ENCODE measurements around the gene MAN2A2. TPM values are rescaled to one million over a fixed set of nuclear protein-coding genes. Genes with fewer than 3 reads are reported as not detected.

Gene MAN2A2
- total RNA-seq, 1 donor from 2014 or later, result 18.5 TPM

GRCh38 chr15:90909976-90910375 is 6.9 kb downstream of the MAN2A2 start:
- H3K27me3 ChIP-seq (ENCODE audit: insufficient read depth, low read length), result no peaks in the 10 kb centered on the region

GRCh38 chr15:90910441-90911301 is 7.6 kb downstream of the MAN2A2 start:
- no peaks in the 10 kb centered on the region for H3K9me3 Mint-ChIP-seq (ENCODE audit: unreplicated experiment)
- FAIRE-seq, result no peak
- H3K27ac ChIP-seq (ENCODE audit: low read depth, low read length), result no peak overlapping the region
- H3K9ac ChIP-seq (ENCODE audit: low read length), result no peak overlapping the region
- H3K27me3 Mint-ChIP-seq (ENCODE audit: low read depth, unreplicated experiment), result peaks cover 3% of the 10 kb centered on the region
- TF ChIP-seq, protein P1, sequence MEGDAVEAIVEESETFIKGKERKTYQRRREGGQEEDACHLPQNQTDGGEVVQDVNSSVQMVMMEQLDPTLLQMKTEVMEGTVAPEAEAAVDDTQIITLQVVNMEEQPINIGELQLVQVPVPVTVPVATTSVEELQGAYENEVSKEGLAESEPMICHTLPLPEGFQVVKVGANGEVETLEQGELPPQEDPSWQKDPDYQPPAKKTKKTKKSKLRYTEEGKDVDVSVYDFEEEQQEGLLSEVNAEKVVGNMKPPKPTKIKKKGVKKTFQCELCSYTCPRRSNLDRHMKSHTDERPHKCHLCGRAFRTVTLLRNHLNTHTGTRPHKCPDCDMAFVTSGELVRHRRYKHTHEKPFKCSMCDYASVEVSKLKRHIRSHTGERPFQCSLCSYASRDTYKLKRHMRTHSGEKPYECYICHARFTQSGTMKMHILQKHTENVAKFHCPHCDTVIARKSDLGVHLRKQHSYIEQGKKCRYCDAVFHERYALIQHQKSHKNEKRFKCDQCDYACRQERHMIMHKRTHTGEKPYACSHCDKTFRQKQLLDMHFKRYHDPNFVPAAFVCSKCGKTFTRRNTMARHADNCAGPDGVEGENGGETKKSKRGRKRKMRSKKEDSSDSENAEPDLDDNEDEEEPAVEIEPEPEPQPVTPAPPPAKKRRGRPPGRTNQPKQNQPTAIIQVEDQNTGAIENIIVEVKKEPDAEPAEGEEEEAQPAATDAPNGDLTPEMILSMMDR (IDR thresholded peaks at IDR 0.05; ENCODE audit: insufficient read depth, low read depth, low read length), result no peak
- TF ChIP-seq EZH2 (IDR thresholded peaks at IDR 0.05; ENCODE audit: insufficient read depth, low read length), result no peak
- H3K27me3 ChIP-seq (ENCODE audit: insufficient read depth, low read length), result no peaks in the 10 kb centered on the region
- peaks cover 7% of the 10 kb centered on the region for H3K4me1 Mint-ChIP-seq (ENCODE audit: low read depth, unreplicated experiment)
- H3K4me1 ChIP-seq (ENCODE audit: insufficient read depth, low read length), result peaks cover 2% of the 10 kb centered on the region
- no peak overlapping the region for H3K4me2 ChIP-seq (ENCODE audit: low read length)
- no peaks in the 10 kb centered on the region for H3K36me3 ChIP-seq (ENCODE audit: insufficient read depth, low read length)
- no peak overlapping the region for H3K27ac Mint-ChIP-seq (ENCODE audit: unreplicated experiment)
- H3K4me3 ChIP-seq (ENCODE audit: insufficient read depth, low read depth, low read length), result no peak overlapping the region
- H2AFZ ChIP-seq (ENCODE audit: low read depth, low read length), result no peak overlapping the region
- no peaks in the 10 kb centered on the region for H3K9me3 ChIP-seq (ENCODE audit: insufficient read depth, low read depth, low read length)
- no peak overlapping the region for H3K4me3 Mint-ChIP-seq (ENCODE audit: unreplicated experiment)
- no peaks in the 10 kb centered on the region for H4K20me1 ChIP-seq (ENCODE audit: insufficient read depth, low read length)
- no peak for DNase-seq (ENCODE audit: low read depth)
- peaks cover 15% of the 10 kb centered on the region for H3K36me3 Mint-ChIP-seq (ENCODE audit: low read depth, unreplicated experiment)
- H3K79me2 ChIP-seq (ENCODE audit: insufficient read depth, low read length), result no peaks in the 10 kb centered on the region

More at GRCh38 chr15:90909976-90910375, 6.9 kb downstream of the MAN2A2 start:
- H3K36me3 ChIP-seq (ENCODE audit: insufficient read depth, low read length), result no peaks in the 10 kb centered on the region
- TF ChIP-seq EZH2 (IDR thresholded peaks at IDR 0.05; ENCODE audit: insufficient read depth, low read length), result no peak
- TF ChIP-seq, protein P1 (IDR thresholded peaks at IDR 0.05; ENCODE audit: insufficient read depth, low read depth, low read length), result no peak
- DNase-seq (ENCODE audit: low read depth) (no peak), FAIRE-seq (no peak)
- no peaks in the 10 kb centered on the region for H3K79me2 ChIP-seq (ENCODE audit: insufficient read depth, low read length)
- no peak overlapping the region for H3K4me3 ChIP-seq (ENCODE audit: insufficient read depth, low read depth, low read length)
- no peak overlapping the region for H3K9ac ChIP-seq (ENCODE audit: low read length)
- H3K4me2 ChIP-seq (ENCODE audit: low read length), result no peak overlapping the region
- H4K20me1 ChIP-seq (ENCODE audit: insufficient read depth, low read length), result no peaks in the 10 kb centered on the region
- H3K27ac ChIP-seq (ENCODE audit: low read depth, low read length), result no peak overlapping the region
- H3K9me3 ChIP-seq (ENCODE audit: insufficient read depth, low read depth, low read length), result no peaks in the 10 kb centered on the region
- Mint-ChIP-seq H3K36me3 (ENCODE audit: low read depth, unreplicated experiment) (peaks cover 22% of the 10 kb centered on the region), H3K27ac (ENCODE audit: unreplicated experiment) (no peak overlapping the region), H3K4me1 (ENCODE audit: low read depth, unreplicated experiment) (peaks cover under 1% of the 10 kb centered on the region), H3K9me3 (ENCODE audit: unreplicated experiment) (no peaks in the 10 kb centered on the region), H3K4me3 (ENCODE audit: unreplicated experiment) (no peak overlapping the region), H3K27me3 (ENCODE audit: low read depth, unreplicated experiment) (peaks cover 8% of the 10 kb centered on the region)
- H3K4me1 ChIP-seq (ENCODE audit: insufficient read depth, low read length), result no peaks in the 10 kb centered on the region
- H2AFZ ChIP-seq (ENCODE audit: low read depth, low read length), result no peak overlapping the region

DNA sequence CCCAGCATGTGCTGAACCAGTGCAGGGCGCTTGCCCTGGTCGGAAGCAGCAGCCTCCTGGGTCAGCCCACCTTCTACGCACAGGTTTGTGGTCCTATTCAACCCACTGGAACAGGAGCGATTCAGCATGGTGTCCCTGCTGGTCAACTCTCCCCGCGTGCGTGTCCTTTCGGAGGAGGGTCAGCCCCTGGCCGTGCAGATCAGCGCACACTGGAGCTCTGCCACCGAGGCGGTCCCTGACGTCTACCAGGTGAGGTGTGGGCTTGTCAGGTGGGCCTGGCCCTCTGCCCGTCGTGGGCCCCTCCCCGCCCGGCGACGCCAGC is 8.2 kb downstream of the MAN2A2 start:
- Mint-ChIP-seq H3K36me3 (ENCODE audit: low read depth, unreplicated experiment) (peaks cover 12% of the 10 kb centered on the region), H3K27me3 (ENCODE audit: low read depth, unreplicated experiment) (no peaks in the 10 kb centered on the region), H3K4me1 (ENCODE audit: low read depth, unreplicated experiment) (peaks cover 12% of the 10 kb centered on the region), H3K27ac (ENCODE audit: unreplicated experiment) (no peak overlapping the region), H3K9me3 (ENCODE audit: unreplicated experiment) (no peaks in the 10 kb centered on the region), H3K4me3 (ENCODE audit: unreplicated experiment) (no peak overlapping the region)
- Histone ChIP-seq H3K4me3 (ENCODE audit: insufficient read depth, low read depth, low read length) (no peak overlapping the region), H3K9me3 (ENCODE audit: insufficient read depth, low read depth, low read length) (no peaks in the 10 kb centered on the region), H3K4me1 (ENCODE audit: insufficient read depth, low read length) (peaks cover 7% of the 10 kb centered on the region), H3K9ac (ENCODE audit: low read length) (no peak overlapping the region), H2AFZ (ENCODE audit: low read depth, low read length) (no peak overlapping the region), H3K4me2 (ENCODE audit: low read length) (no peak overlapping the region), H3K36me3 (ENCODE audit: insufficient read depth, low read length) (no peaks in the 10 kb centered on the region), H3K27ac (ENCODE audit: low read depth, low read length) (no peak overlapping the region), H3K79me2 (ENCODE audit: insufficient read depth, low read length) (no peaks in the 10 kb centered on the region), H4K20me1 (ENCODE audit: insufficient read depth, low read length) (no peaks in the 10 kb centered on the region), H3K27me3 (ENCODE audit: insufficient read depth, low read length) (no peaks in the 10 kb centered on the region)
- FAIRE-seq (no peak), DNase-seq (ENCODE audit: low read depth) (no peak)
- no peak for TF ChIP-seq EZH2 (IDR thresholded peaks at IDR 0.05; ENCODE audit: insufficient read depth, low read length)
